GM12801 (cell line): ENCODE results near the gene RP2.

Experiments used
- TF ChIP-seq, protein P1 (sequence below): IDR thresholded peaks from one replicate; pipeline ENCODE4 v1.5.1; 2011; ENCODE audit warnings: control low read depth; ENCODE audit not compliant: insufficient read length; ENCODE audit errors: extremely low read depth

RP2 gene

GRCh38 chrX:46803140-46803539, 33.7 kb upstream of the RP2 start:
- TF ChIP-seq, protein P1, sequence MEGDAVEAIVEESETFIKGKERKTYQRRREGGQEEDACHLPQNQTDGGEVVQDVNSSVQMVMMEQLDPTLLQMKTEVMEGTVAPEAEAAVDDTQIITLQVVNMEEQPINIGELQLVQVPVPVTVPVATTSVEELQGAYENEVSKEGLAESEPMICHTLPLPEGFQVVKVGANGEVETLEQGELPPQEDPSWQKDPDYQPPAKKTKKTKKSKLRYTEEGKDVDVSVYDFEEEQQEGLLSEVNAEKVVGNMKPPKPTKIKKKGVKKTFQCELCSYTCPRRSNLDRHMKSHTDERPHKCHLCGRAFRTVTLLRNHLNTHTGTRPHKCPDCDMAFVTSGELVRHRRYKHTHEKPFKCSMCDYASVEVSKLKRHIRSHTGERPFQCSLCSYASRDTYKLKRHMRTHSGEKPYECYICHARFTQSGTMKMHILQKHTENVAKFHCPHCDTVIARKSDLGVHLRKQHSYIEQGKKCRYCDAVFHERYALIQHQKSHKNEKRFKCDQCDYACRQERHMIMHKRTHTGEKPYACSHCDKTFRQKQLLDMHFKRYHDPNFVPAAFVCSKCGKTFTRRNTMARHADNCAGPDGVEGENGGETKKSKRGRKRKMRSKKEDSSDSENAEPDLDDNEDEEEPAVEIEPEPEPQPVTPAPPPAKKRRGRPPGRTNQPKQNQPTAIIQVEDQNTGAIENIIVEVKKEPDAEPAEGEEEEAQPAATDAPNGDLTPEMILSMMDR, result no peak

DNA sequence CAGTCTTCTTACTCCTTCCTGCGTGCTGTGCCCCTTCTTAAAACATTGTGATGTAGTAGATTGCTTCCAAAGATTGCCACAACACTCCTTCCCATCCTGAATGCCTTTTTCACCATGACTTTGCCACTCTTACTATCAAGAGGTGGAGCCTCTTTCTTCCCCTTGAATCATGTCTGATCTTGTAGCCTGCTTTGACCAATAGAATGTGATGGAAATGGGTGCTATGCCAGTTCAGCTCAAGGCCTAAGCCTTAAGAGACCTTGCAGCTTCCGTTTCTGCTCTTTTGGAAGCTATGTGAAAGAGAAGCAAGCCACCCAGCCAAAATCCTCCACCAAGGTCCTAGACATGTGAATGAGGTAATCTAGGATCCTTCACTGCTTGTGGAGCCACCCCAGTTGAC, 31.6 kb upstream of the RP2 start:
- TF ChIP-seq, protein P1, result no peak

- TF ChIP-seq, protein P1, result no peak
Observed at GRCh38 chrX:46811121-46811520, 25.7 kb upstream of the RP2 start.

GRCh38 chrX:46812445-46812844, 24.4 kb upstream of the RP2 start:
- TF ChIP-seq, protein P1, result no peak

- TF ChIP-seq, protein P1, result no peak
Observed at GRCh38 chrX:46814966-46815365, 21.9 kb upstream of the RP2 start.

- TF ChIP-seq, protein P1, result no peak
Observed at GRCh38 chrX:46819136-46819535, 17.7 kb upstream of the RP2 start.

- TF ChIP-seq, protein P1, result no peak
Observed at GRCh38 chrX:46820391-46821100, 16.3 kb upstream of the RP2 start.
